HG03558 (cell line): ENCODE data around the gene MACROH2A1.

Experiments
- ATAC-seq: cut with Tn5 transposase; IDR thresholded peaks from one replicate; pipeline ENCODE4 v1.9.1; 2021; ENCODE audit warnings: moderate number of reproducible peaks; ENCODE audit not compliant: unreplicated experiment; ENCODE audit errors: extremely low read depth

Gene MACROH2A1

DNA sequence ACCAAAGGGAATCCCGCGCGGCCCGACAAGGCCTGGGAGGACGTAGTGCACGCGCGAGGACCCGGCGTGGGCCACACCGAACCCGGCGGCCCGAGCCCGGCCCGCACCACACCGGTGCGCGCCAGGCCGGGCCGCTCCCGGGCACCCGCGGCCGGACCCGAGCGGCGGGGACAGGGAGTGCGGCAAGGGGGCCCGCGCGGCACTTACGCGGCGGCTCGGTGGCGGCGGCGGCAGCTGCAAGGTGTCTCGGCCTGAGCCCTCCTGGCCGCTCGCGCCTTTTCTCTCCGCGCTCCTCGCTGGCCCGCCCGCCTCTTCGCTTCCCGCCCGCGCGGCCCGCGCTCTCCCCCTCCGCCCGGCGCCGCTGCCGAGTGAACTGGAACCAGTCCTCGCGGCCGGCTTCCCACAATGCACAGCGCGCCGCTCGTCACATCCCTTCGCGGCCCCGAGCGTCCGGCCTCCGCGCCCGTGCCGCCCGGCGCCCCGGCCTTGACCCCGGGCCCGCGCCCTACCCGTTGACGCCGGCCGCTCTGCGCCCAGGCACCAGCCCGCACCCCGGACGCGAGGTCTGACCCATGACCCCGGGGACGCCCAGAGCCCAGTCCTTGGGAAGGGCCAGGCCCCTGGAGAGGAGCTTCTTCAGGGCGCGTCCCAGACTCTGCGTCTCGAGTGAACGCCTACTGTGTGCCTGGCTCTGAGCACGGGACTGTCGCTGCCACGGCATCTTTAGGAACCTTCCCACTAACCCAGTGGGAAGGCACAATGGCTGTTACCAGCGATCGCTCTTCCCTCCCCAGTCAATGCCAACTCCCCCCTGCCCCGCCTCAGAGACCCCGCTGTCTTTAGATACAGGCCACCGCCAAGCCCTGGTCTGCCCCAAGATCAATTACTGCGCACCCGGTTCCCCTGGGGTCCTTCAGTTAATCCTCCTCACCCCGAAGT, at the start of gene MACROH2A1:
Gene MACROH2A1, minus strand, starts transcription at position 377 of the 939 bp plus-strand sequence. CDS start 10,138 bp downstream, outside the sequence.
- ATAC-seq: peak; percentile 77

DNA sequence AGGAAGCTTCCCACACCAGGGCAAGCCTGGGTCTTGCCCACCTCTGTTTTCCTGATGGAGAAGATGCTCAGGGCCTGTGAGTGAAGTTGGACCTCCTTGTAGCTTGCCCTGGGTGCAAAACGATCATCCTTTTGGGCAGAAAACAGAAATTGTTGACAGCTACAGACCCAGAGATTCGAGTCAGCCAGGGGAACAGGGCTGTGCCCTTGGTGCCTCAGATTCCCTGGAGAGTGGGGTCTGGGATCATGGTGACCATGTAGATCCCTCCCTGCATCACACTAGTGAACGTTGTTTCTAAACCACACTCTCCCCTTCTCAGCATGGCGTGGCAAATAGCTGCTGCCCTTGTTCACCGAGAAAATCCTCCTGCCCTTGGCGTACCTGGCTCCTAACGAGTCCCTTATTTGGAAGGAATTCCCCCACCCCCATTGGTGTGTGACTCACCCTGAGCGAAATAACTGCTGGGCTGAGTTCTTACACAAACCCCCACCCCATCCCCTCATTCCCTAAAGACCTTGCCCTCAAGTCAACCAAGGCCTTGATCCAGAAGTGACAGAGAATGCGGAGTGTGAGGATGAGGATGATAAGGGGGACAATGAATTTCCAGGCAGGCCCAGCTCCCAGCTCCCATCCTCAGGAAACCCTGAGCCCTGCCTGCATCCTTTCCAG, 49.2 kb upstream of the MACROH2A1 start:
- ATAC-seq: no peak

DNA sequence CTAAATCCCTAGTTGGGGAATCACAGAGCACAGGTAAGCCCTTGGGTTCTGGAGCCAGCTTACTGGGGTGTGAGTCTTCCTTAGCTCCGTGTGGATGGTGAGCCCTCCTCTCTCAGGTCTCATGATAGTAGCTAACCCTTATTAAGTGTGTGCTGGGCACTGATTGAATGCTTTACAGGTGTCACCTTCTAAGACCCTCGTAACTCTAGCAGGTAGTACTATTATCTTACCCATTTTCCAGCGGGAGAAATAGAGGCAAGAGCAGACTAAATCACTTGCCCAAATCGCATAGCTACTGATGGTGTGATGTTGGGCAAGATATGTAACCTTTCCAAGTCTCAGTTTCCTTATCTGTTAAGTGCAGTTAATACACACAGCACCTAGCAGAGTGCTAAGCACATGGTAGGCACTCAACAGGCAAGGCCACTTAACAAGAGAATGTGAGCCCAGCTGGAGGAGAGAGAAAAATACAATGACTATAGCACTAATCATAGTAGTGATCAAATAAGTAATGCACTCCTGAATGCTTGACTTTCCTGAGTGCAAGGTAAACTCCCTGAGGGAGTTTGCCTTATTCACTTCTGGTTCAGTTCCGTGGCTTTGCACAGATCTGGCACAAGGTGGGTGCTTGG, 48.4 kb upstream of the MACROH2A1 start, which contains the start of gene DCANP1:
Gene DCANP1, minus strand, starts transcription at position 51 of the 632 bp plus-strand sequence. CDS start 240 bp downstream, outside the sequence.
- ATAC-seq: no peak

DNA sequence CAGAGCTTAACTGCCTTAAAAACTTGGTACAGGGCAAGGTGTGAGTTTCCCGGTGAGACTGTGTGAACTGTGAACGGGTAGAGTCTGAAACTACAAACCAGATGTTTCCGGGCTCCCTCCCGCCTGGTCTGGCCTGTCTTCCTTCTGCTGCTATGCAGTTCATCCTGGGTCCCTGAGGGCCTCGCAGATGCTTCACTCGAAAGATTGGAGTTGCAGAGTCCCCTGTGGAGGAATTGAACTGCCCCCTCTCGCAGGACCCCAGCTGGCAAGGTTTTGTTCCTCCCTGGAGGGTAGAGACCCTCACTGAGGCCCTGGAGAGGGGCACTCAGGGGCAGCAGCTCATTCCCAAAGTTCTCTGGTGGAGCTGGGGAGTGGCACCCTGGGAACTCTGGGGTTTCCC, 47.6 kb upstream of the MACROH2A1 start:
- no peak for ATAC-seq

GRCh38 chr5:135446206-135446605, 47.2 kb upstream of the MACROH2A1 start:
- ATAC-seq: no peak

DNA sequence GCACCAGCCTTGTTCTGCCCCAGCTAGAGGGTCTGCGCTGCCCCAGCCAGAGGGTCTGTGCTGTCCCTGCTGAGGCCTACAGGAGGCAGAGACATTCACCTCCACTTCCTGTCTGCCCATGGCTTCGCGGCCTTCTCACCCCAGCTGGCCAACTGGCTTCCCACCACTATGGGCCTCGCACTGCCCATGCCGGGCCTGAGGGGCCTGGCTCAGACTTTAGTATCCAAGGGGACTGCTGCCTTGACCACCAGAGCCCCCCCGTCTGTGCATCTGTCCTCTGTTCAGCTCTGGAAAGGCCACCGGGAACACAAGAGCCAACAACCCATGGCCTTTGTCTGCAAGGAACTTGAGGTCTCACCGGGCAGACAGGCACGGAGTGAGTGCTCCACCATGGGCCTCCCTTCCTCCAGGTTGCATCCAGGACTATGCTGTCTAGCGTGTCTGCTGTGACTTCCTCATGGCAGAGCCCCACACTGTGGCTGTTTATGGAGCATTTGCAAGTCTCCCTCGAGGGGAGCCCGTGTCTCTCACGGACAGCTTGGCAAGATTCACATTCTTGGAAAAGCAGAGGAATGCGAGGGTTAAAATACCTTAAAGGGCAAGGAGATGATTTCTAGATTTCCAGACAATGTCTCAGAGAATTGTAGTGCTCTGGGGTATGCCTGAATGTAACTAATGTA, 46.4 kb upstream of the MACROH2A1 start:
- ATAC-seq: no peak

GRCh38 chr5:135444881-135445280, 45.9 kb upstream of the MACROH2A1 start:
- ATAC-seq: no peak

GRCh38 chr5:135444360-135444759, 45.3 kb upstream of the MACROH2A1 start:
- no peak for ATAC-seq

DNA sequence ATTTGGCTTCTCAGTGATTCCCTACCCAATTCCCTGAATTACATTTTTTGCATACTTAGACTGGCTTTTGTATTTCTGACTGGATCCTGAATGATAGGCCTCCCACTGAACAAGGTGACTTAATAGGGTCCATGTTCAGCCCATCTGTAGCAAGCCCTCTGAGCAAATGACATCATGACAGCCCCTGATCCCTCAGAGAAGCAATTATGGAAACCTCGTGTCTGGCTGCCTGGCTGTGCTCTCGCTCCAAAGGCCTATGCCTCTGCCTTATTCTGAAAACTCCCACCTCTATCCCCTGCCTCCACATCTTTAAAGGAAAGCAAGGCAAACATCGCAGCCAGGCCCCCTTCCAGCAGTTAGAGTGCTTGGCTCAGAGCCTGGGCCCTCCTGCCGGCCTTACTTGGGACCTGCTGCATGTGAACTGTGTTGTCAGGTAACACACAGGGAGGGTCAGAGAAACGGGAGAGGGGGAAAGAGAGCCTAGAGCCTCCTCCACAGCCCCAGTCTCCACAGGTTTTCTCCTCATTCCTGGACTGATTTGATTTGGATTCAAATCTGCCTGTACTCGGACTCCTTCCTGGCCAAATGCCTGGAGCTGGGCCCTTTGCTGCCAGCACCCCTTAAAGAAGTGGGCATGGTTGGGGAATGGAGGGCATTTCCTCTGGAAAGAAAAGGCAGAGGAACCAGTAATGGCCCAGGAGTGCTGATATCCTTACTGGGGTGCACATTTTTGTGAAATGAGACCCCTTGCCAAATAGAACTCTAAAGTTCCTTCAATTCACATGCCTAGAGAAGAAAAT, 44.3 kb upstream of the MACROH2A1 start:
- ATAC-seq: no peak

GRCh38 chr5:135442431-135443160, 43.6 kb upstream of the MACROH2A1 start:
- no peak for ATAC-seq

DNA sequence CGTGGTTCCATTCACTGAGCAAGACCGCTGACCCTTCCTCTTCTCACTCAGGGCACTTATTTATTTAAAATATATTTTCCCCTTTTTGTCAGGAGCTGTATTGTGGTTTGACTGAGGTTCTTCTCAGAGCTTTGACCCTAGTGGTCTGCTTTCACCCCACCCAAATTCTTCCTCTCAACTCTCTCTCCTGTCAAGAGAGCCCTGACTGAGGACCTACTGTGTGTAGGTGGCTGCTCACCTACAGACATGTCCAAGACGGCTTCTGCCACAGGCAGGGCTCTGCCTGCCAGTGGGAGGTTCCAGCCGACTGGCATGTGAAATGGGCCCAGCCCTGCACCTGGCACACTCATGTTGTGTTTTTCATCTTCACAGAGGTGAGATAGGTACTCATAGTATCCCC, 42.9 kb upstream of the MACROH2A1 start:
- no peak for ATAC-seq

- no peak for ATAC-seq
These were observed 42.4 kb upstream of the MACROH2A1 start for GRCh38 chr5:135441350-135441831.

DNA sequence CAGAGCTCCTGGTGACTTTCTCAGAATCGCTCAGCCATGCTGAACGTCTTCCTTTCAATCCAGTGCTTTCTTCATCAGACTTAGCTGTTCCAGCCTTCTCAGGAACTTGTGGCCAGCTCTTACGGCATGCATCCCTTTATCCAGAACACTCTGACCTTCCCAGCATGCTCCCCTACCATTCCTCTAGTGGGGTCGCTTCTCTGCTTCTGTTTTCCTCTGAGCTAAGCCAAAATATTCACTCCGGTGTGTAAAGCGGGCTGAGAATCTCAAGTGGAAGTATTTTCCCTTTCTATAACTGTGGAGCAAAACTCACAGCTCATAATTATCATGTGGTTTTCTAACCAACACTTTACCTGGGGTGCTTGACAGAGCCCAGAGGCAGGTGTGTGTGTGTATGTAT, 41.9 kb upstream of the MACROH2A1 start:
- no peak for ATAC-seq

- no peak for ATAC-seq
These were observed 40.5 kb upstream of the MACROH2A1 start for GRCh38 chr5:135439231-135440205.

DNA sequence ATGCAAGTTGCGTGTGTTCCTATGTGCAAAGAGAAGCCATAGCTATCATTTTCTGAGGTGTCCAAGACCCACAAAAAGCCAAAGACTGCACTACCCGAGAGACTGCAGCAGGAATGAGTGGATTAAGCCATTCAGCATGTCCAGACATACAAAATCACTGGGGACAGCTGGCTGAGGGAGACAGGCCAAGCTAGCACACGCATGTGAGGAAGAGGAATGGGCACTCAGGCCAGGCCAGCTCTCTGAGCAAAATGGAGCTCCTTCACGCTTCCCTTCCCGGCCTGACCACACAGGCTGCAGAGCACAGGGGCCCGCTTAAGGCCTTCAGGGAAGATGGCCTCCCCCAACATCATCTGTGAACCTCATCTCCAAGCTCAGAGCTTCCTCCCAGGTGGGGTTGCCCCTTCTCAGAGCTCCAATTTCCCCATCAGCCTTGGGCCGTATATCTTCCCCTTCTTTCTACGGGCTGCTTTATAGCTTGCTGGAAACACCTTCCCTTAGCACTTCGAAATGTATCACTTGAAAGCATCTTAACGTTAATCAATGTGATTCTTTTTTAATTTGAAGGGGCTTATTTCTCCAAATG, 39.7 kb upstream of the MACROH2A1 start:
- ATAC-seq: no peak

DNA sequence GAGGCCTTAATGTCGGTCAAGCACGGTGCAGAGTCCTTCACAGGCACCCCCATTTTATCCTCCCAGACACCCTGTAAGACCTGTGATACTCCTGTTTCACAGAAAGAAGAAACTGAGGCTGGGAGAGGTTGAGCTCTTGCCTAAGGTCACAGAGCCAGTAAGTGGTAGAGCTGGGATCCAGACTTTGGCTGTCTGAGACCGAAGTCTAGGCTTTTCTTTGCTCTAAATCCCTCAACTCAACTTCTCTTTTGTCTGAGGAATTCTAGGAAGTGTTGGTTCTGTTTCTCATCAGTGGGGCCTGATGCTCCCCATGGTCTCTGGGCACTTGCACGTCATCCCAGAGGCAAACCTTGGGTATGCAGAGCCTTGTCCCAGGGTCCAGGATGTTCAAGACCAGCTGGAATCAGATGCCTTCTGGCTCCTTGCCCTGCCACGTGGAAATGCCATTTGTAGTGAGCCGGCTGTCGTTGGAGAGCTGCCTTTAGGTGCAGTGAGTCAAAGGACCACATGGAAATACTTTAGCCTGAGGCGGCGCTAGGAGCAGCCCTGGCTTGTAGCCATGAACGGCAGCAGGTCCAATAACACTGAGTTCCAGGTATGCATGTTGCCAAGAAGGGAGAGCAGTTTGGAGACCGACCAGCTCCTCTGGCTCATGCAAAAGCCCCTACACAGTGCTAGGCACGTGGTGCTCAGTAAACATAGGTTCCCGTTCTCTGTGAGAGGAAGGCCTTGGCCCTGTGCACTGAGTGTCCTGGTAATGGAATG, 38.9 kb upstream of the MACROH2A1 start:
- no peak for ATAC-seq
